Measurements from ENCODE around the gene TMEM63B.

DNA sequence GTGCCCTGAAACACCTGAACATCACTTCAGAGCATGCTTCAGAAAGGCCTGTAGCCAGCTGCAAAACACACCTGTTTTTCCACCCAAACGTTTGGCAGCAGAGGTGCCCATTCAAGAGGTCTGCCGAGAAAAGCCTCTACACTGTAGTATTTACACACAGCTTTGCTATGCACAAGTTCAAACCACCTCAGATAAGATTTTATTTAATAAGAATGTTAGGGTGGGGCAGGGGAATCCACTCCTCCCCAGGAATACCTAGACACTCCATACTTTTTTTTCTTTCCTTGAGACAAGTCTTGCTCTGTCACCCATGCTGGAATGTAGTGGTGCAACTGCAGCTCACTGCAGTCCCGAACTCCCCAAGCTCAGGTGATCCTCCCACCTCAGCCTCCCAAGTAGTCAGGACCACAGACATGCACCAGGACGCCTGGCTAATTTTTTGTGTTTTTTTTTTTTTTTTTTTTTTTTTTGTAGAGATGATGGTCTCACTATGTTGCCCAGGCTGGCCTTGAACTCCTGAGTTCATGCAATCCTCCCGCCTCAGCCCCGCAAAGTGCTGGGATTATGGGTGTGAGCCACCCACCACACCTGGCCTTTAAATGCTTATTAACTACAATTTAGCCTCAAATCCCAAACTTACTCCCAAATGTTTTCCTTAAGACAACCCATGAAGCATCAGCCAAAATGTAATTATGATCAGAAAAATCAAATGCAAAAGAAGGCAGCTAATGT is 9.8 kb upstream of the TMEM63B start:
- TF ChIP-seq POLR2AphosphoS5 (IDR thresholded peaks at IDR 0.05; ENCODE audit: low read depth, low read length) (no peak), TAF1 (IDR thresholded peaks at IDR 0.05; ENCODE audit: borderline replicate concordance, insufficient read depth, low read length) (no peak)
- TF ChIP-seq, protein P1, sequence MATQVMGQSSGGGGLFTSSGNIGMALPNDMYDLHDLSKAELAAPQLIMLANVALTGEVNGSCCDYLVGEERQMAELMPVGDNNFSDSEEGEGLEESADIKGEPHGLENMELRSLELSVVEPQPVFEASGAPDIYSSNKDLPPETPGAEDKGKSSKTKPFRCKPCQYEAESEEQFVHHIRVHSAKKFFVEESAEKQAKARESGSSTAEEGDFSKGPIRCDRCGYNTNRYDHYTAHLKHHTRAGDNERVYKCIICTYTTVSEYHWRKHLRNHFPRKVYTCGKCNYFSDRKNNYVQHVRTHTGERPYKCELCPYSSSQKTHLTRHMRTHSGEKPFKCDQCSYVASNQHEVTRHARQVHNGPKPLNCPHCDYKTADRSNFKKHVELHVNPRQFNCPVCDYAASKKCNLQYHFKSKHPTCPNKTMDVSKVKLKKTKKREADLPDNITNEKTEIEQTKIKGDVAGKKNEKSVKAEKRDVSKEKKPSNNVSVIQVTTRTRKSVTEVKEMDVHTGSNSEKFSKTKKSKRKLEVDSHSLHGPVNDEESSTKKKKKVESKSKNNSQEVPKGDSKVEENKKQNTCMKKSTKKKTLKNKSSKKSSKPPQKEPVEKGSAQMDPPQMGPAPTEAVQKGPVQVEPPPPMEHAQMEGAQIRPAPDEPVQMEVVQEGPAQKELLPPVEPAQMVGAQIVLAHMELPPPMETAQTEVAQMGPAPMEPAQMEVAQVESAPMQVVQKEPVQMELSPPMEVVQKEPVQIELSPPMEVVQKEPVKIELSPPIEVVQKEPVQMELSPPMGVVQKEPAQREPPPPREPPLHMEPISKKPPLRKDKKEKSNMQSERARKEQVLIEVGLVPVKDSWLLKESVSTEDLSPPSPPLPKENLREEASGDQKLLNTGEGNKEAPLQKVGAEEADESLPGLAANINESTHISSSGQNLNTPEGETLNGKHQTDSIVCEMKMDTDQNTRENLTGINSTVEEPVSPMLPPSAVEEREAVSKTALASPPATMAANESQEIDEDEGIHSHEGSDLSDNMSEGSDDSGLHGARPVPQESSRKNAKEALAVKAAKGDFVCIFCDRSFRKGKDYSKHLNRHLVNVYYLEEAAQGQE (IDR thresholded peaks at IDR 0.05; ENCODE audit: insufficient read depth in 1 of 2, low read depth in 2 of 2, low read length in 2 of 2) = no peak
